Frontal cortex (tissue), 4 donors: ENCODE measurements around the gene NANOS1. TPM values are rescaled to one million over a fixed set of nuclear protein-coding genes. Genes with fewer than 3 reads are reported as not detected.
A peak's percentile ranks its signal among the peaks of the same experiment; 100 is the strongest.

Experiments
- DNase-seq, 2 donors: peaks; one replicate each; pipeline ENCODE4 v3.0.0; 2012; ENCODE audit warnings: low spot score in 2 of 2
- FAIRE-seq: peaks from 2 replicates; lab custom pipeline; 2012; peaks lifted over from hg19 to GRCh38; lab: Jason Lieb, UNC
- total RNA-seq: library from RNA; depleted of rRNA; stranded (reverse); fragments of >200 nt; gene quantifications from one replicate; pipeline ENCODE4 v1.2.3, GENCODE V29; 2014
- donor health status: control.
- donor health status: control.
- donor health status: control.

Gene NANOS1, protein sequence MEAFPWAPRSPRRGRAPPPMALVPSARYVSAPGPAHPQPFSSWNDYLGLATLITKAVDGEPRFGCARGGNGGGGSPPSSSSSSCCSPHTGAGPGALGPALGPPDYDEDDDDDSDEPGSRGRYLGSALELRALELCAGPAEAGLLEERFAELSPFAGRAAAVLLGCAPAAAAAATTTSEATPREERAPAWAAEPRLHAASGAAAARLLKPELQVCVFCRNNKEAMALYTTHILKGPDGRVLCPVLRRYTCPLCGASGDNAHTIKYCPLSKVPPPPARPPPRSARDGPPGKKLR
- 7.3 TPM for total RNA-seq

DNA sequence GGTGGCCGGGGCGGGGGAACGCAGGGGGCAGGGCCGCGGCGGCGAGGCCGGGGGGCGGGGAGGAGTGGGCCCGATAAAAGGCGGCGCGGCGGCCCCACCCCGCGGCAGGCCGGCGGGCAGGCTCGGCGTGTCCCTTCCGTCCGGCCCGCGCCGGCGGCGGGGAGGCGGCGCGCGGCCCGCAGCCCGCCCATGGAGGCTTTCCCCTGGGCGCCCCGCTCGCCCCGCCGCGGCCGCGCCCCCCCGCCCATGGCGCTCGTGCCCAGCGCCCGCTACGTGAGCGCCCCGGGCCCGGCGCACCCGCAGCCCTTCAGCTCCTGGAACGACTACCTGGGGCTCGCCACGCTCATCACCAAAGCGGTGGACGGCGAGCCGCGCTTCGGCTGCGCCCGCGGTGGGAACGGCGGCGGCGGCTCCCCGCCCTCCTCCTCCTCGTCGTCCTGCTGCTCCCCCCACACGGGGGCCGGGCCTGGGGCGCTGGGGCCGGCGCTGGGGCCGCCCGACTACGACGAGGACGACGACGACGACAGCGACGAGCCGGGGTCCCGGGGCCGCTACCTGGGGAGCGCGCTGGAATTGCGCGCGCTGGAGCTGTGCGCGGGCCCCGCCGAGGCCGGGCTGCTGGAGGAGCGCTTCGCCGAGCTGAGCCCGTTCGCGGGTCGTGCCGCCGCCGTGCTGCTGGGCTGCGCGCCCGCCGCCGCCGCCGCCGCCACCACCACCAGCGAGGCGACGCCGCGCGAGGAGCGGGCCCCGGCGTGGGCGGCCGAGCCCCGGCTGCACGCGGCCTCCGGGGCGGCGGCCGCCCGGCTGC is at the start of gene NANOS1:
TSS of gene NANOS1 (plus strand) at position 102 of the 808 bp plus-strand sequence. CDS start at position 190, 88 bp downstream.
- DNase-seq: peak in 1 of 2 donors; percentile 31
- no peak for FAIRE-seq

DNA sequence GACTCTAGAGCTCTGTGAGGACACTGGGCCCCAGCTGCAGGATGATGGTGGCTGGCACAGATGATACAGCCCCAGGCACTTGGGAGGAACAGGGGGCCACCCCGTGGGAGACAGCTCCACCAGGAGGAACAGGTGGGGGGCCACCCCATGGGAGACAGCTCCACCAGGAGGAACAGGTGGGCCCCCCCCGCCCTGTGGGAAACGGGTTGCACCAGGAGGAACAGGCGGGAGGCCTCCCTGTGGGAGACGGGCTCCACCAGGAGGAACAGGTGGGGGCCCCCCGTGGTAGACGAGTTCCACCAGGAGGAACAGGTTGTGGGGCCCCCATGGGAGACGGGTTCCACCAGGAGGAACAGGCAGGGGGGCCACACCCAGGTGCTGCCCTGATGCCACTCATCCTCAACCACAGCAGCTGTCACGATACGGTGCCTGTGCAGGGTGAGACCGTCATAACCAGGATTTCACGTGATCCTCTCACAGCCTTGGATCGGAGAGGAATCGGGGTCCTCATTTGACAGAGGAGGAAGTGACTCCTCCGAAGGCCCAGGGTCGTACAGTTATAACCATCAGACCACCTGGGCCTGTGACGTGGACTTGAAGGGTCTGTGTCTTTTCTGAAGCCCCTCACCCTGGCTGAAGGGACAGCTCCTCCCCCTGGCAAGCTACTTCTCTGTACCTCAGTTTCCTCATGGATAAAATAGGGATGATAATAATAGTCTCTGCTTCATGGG is 49.2 kb upstream of the NANOS1 start:
- FAIRE-seq (no peak), DNase-seq (no peak)

DNA sequence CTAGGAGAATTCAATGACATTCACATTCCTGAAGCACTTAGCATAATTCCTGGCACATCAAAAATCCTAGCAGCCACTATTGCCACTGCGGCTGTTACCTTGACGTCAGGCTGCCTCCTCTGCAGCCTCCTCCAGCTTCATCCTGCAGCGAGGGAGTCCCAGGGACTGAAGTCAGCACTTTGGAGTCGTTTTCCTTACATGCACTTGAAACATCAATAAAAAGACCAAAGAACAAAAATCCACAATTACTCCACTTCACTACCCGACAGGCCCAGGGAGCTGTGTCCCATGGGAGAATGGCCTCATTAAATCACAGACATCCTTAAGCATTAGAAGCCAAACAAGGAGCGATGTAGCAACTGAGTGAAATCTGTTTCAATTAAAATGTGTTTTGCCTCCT is 48.6 kb upstream of the NANOS1 start:
- DNase-seq (no peak), FAIRE-seq (no peak)

DNA sequence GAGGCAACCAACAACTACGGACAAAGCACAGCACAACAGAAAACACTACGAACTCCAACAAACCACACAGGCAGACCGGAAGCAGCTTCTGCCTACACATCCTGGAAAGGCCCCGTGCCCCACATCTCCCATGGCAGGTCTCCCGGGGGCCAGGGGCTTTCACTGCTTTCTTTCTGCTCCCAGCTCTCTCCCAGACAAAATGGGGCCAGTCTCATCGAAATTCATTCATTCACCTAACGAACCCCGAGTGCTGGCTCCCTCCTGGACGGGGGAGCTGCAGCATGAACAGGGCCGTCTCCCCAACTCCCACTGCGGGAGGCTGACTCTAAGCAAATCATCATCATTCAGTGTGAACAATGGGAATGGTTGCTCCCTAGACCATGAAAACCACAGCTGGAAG is 47.6 kb upstream of the NANOS1 start:
- FAIRE-seq: no peak
- no peak for DNase-seq

DNA sequence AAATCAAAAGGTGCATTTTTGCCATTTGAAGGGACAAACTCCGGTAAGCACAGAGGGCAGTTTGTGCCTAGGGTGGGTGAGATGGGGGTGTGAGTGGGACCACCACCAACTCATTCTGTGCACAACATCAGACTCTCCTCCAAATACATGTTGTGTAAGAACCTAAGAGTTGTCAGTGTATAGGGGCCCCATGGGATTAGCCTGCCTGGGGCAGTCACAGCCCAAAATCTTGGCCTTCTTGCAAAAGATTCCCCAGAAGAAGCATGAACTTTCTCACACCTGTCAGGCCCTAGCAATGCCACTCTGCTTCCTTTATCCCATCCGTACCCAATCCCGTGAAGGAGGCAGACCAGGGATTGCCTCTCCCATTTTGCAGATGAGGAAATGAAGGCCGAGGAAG is 47.1 kb upstream of the NANOS1 start:
- DNase-seq (no peak), FAIRE-seq (no peak)

DNA sequence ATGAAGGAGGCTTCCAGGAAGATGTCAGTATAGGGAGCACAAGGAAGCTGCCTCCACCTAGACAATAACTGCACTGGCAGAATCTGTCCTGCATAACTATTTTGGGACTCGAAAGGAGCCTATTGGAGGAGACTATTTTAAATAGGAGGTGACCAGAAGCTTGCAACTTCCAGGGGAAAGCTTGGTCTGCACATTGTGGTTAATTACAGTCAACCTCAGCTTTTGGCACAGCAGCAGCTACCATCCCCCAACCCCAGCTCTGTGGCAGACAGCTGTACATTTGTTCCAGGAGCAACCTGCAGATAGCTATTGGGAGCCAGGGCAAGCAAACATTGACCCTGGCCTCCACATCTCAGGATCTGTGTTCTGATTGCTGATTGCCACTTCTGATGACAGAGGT is 46.3 kb upstream of the NANOS1 start:
- FAIRE-seq (no peak), DNase-seq (no peak)

DNA sequence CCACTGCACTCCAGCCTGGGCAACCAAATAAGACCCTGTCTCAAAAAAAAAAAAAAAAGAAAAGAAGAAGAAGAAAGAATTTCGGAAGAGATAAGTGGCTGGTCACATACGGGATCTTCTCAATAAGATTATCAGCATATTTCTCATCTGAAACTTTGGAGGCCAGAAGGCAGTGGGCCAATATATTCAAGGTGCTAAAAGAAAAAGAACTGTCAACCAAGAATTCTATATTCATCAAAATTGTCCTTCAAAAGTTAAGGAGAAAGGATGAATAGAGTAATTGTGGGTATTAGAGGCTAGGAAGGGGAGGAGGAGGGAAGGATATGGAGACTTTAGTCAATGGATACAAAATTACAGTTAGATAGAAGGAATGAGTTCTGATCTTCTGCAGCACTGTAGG is 43.9 kb upstream of the NANOS1 start:
- no peak for DNase-seq
- FAIRE-seq: no peak

DNA sequence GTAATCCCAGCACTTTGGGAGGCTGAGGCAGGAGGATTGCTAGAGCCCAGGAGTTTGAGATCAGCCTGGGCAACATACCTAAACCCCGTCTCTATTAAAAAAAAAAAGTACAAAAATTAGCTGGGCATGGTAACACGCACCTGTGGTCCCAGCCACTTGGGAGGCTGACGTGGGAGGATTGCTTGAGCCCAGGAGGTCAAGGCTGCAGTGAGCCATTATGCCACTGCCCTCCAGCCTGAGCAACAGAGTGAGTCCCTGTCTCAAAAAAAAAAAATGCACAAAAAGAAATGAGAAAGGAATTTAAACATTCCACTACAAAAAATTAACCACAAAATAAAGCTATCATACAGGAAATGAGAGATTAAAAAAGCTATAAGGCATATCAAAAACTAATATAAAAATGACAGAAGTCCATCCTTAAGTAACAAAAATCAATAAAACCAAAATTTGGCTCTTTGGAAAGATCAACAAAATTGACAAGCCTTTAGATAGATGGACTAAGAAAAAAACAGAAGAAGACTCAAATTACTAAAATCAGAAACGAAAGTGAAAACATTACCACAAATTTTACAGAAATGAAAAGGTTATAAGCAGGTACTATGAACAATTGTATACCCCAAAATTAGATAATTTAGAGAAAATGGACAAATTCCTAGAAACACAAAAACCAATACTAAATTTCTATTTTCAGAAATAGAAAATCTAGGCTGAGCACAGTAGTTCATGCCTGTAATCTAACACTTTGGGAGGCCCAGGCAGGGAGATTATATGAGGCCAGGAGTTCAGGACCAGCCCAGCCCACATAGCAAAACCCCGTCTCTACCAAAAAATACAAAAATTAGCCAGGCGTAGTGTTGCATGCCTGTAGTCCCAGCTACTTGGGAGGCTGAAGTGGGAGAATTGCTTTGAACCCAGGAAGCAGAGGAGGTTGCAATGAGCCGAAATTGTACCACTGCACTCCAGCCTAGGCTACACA is 42.4 kb upstream of the NANOS1 start:
- FAIRE-seq: peak; percentile 13

DNA sequence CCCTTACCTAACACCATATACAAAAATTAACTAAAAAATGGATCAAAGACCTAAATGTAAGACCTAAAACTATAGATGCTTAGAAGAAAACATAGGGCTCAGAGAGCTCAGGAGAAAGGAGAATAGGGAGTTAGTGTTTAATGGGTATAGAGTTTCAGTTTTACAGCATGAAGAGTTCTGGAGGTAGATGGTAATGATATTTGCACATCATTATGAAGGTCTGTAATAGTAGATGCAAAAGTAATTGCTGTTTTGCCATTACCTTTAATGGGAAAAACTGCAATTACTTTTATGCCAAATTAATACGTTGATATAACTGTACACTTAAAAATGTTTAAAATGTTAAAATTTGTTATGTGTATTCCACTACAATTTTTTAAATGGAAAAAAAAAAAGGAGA is 39.2 kb upstream of the NANOS1 start:
- FAIRE-seq: no peak
- no peak for DNase-seq

More for the DNA sequence above, 42.4 kb upstream of the NANOS1 start:
- DNase-seq: no peak

DNA sequence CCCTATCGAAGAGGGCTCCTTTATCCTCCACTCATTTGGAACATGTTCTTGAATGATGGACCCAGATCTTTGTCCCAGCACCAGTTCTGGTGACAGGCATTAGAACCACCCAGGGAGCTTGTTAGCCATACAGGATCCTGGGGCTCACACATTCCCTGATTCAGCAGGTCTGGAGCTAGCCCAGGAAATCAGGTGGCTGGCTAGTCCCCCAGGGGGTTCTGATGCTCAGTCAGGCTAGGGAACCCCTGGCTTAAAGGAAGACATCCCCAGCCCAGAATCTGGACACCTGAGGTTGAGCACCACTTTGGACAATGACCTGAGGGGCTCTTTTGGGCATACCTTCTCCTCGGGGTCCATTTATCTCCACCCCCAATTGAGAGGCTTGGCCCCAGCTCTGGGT is 37.0 kb upstream of the NANOS1 start:
- no peak for FAIRE-seq
- no peak for DNase-seq

DNA sequence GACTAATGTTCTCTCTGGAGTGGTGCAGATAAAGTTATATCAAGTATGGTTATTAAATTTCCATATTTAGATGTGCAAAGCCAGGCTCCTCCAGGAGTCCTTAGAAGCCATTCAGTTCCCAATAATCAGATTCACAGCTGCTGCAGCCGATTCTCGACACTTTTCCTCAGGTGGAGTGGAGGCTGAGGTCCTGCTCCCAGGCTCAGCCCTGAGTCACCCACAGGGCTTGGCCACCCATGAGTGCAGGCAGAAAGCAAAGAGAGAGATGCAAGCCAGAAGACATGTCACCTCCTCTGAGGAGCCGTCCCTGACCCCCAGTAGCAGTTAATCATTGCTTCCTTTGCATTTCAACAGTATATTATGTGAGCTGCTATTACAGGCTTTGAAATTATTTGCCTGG is 36.3 kb upstream of the NANOS1 start:
- DNase-seq: no peak
- FAIRE-seq: no peak

DNA sequence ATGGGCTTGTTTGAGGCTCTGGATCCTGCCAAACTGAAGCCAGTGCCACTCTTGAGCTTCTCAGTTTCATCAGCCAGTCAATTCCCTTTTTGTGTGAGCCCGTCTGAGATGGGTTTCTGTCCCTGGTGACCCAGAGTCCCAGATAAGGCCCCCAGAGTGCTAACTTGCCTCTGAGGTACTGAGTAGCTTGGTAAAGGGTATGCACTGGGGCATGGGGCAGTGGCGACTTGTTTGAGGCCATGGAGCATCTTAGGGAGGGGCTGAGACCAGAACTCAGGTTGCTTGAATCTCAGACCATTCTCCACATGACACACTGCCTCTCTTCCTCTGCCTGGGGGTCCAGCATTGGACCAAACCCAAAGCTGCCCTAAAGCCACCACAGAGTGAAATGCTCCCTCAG is 35.2 kb upstream of the NANOS1 start:
- FAIRE-seq (no peak), DNase-seq (no peak)

DNA sequence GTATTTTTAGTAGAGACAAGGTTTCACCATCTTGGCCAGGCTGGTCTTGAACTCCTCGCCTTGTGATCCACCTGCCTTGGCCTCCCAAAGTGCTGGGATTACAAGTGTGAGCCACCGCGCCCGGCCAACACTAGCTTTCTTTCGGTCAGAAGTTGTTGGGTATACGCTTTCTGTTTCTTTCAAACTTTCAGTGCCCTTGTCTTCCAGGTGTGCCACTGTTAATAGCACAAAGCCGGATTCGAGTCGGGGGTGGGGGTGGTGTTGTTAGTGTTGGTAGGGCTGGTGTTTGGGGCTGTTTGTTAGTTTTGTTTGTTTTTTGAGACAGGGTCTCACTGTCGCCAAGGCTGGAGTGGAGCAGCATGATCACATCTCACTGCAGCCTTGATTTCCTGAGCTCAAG is 33.8 kb upstream of the NANOS1 start:
- DNase-seq: no peak
- no peak for FAIRE-seq

DNA sequence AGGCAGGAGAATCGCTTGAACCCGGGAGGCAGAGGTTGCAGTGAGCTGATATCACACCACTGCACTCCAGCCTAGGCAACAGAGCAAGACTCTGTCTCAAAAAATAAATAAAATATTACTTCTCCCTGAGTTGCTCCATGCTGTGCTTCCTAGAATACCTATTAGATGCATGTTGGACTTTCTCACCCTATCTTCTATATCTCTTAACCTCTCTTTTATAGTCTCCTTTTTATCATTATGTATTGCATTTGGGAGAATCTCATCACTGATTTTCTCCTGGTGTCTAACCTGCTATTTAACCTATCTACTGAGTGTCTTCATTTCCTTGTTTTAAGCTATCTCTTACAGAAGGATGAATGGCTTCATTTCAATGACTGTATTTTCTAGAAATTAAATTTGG is 32.1 kb upstream of the NANOS1 start:
- FAIRE-seq (no peak), DNase-seq (no peak)

DNA sequence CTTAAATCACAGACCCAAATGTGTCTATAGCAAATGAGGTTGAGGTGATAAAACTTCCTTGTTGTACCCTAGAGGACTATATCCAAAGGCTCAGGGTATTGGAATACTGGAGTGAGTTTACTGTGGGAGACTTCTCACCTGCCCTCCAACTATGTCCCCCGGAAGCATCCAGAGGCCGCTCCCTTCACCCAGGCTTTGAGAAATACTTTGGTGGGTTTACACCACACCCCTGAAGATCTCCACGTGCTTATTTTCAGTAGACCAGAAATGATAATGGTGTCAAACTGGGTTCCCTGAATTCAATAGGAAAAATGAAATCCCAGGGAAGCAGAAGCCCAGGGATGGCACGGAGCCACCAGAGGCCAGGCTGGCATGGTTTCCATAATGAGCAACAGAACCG is 31.3 kb upstream of the NANOS1 start:
- FAIRE-seq: no peak
- no peak for DNase-seq

DNA sequence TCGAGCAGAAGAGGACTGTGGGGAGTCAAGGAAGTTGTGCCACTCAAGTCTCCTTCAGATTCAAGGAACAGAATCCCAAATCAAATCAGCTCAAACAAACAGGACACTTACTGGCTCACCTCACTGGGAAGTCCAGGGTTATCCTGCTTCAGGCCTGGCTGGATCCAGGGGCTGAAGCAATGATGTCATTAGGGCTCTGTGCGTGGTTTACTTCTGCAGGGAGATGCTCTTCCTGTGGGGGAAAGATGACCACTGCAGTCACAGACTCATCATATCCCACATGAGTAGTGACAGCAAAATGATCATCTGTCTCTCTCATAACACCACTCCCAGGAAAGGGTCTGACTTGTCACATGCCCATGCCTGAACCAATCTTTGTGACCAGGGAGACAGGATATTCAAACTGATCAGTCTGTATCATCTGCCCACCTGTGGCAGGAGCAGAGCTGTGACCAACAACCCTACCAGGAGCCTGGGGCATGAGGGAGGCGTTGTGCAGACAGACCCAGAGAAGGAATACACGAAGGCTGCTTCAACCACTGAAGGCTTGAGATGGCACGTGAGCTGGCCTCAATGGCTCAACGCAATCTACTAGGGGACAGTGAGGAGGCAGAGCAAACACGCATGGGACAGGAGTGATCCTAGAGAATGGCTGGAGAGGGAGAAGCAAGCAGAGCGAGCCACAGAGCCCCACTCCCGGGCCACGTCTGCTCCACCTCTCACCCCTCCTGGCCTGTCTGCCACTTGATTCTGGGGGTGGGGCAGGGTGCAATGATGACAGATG is 27.6 kb upstream of the NANOS1 start:
- no peak for DNase-seq
- FAIRE-seq: no peak

DNA sequence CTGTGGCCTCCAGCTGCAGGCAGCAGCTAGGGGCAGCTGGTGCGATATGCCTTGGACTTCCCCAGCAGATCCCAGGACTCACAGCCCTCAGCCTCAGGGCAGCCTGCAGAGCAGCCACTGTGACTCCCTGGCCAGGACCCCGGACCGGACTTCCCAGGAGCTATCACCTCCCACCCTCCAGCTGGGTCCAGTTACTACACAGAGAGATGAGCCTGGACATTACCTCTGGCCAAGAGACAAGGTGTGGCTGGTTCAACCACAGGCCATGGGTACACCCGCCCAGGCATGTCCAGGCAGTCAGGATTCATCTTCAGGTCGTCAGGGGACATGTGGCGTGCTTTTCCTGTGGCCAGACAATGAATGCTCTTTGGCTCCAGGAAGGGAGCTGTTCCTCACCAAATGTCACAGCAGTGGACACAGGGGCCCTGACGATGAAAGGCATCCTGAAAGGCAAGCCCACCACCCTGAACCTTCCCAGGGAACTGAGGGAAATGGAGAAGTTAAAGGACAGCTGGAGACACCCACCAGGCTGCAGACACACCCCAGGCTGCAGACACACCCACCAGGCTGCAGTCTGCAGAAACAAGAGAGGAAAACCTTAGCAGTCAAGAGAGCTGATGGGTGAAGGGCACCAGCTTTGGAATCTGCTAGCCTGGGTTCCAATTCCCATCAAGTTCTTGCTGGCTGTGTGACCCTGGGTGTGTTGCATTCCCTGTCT is 25.8 kb upstream of the NANOS1 start:
- FAIRE-seq (no peak), DNase-seq (no peak)

DNA sequence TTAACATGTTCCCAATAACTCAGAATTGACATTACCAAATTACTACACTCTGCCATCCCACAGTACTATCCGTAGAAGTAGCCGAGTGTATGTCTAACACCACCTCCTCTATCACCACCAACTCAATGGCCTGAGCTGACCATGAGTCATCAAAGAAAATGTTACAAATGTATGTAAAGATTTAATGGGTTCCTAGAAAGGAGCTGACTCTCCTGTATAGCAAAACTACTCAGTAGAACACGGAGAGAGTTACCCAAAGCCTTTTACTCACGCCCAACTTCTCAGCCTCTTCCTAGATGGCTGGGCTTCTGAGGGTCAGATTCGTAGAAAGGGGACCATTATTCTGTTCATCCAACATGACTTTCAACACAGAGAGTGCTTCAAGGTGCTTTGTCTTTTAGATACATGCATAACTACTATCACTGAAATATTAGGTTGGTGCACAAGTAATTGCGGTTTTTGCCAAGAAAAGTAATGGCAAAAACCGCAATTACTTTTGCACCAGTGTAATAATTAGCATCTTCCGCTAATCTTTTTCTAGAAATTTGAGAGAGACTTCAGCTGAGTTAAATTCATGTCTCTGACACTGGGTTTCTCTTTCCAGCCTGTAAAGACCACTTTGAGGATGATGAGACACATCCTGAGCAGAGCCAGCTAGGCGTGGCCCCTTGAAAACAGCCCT is 24.0 kb upstream of the NANOS1 start:
- DNase-seq: no peak
- FAIRE-seq: no peak
